H1 (cell line): ENCODE measurements around the gene MMD. TPM values are rescaled to one million over a fixed set of nuclear protein-coding genes. Genes with fewer than 3 reads are reported as not detected.

Source experiments
- CTCF ChIA-PET: fragments of 300-600 bp; sonication (Branson Sonifier 250); formaldehyde crosslinking; loops from one replicate; lab custom pipeline; 2021; ENCODE audit not compliant: partially characterized antibody; lab: Charles Lee
- POLR2A ChIA-PET: fragments of 300-600 bp; sonication (Branson Sonifier 250); formaldehyde crosslinking; loops from one replicate; lab custom pipeline; 2021; ENCODE audit warnings: inconsistent platforms; ENCODE audit not compliant: partially characterized antibody; lab: Charles Lee
- DNase-seq, 2 experiments: peaks; one replicate each; pipeline versions ENCODE4 v3.0.0 to v3.0.0-alpha.2; 2010 to 2022; ENCODE audit warnings: low spot score in 2 of 2, low read depth in 1 of 2, mixed read lengths in 1 of 2
- FAIRE-seq: peaks from 2 replicates; lab custom pipeline; 2011; peaks lifted over from hg19 to GRCh38; lab: Jason Lieb, UNC
- H2AFZ ChIP-seq: 2 replicates; pipeline ENCODE4 v1.8.1; 2012; ENCODE audit warnings: low read length, inconsistent platforms
- H2AK5ac ChIP-seq: 2 replicates; pipeline ENCODE4 v1.6.1; 2013; ENCODE audit warnings: low read depth, low read length
- H2BK120ac ChIP-seq: replicated peaks from 2 replicates; pipeline ENCODE3; 2013; ENCODE audit warnings: low read depth, low read length, inconsistent platforms
- H2BK12ac ChIP-seq: 2 replicates; pipeline ENCODE4 v1.6.1; 2013; ENCODE audit warnings: low read depth, low read length
- H2BK15ac ChIP-seq: 2 replicates; pipeline ENCODE4 v1.6.1; 2013; ENCODE audit warnings: low read length
- H2BK20ac ChIP-seq: 2 replicates; pipeline ENCODE4 v1.6.1; 2013; ENCODE audit warnings: low read length
- H2BK5ac ChIP-seq: 2 replicates; pipeline ENCODE4 v1.6.1; 2013; ENCODE audit warnings: low read depth, low read length
- H3K14ac ChIP-seq: 2 replicates; pipeline ENCODE4 v1.6.1; 2013; ENCODE audit warnings: inconsistent platforms; ENCODE audit not compliant: insufficient read length
- H3K18ac ChIP-seq: 2 replicates; pipeline ENCODE4 v1.6.1; 2013; ENCODE audit warnings: low read length; ENCODE audit errors: extremely low read depth
- H3K23ac ChIP-seq: 2 replicates; pipeline ENCODE4 v1.6.1; 2013; ENCODE audit warnings: inconsistent platforms; ENCODE audit not compliant: insufficient read length
- H3K23me2 ChIP-seq: 2 replicates; pipeline ENCODE4 v1.6.1; 2013; ENCODE audit warnings: low read depth, low read length
- H3K27ac ChIP-seq: 2 replicates; pipeline ENCODE4 v1.6.1; 2011; ENCODE audit warnings: low read depth, low read length, inconsistent platforms
- H3K27me3 ChIP-seq, 4 experiments: replicated peaks in 1 of 4; 1 replicate in 1 of 4; 2 replicates in 3 of 4; pipeline versions ENCODE4 v1.6.1 to v1.8.1; 2011 to 2013; ENCODE audit warnings: low read length in 3 of 4, mild to moderate bottlenecking in 3 of 4, inconsistent platforms in 2 of 4, mixed read lengths in 2 of 4, moderate library complexity in 1 of 4; ENCODE audit not compliant: control insufficient read depth in 3 of 4, insufficient read depth in 3 of 4; ENCODE audit errors: extremely low read depth in 1 of 4
- H3K36me3 ChIP-seq, 4 experiments: 2 replicates each; pipeline versions ENCODE4 v1.6.1 to v1.8.1; 2011 to 2013; ENCODE audit warnings: mild to moderate bottlenecking in 4 of 4, low read length in 3 of 4, moderate library complexity in 2 of 4, control low read depth in 1 of 4, inconsistent platforms in 1 of 4; ENCODE audit not compliant: insufficient read depth in 4 of 4, control insufficient read depth in 2 of 4
- H3K4ac ChIP-seq: replicated peaks from 2 replicates; pipeline ENCODE3; 2013; ENCODE audit warnings: low read length, low read depth, mixed read lengths, inconsistent platforms; ENCODE audit not compliant: insufficient read length
- H3K4me1 ChIP-seq, 4 experiments: replicated peaks in 1 of 4; 1 replicate in 1 of 4; 2 replicates in 3 of 4; pipeline versions ENCODE4 v1.6.1 to v1.8.1; 2011 to 2013; ENCODE audit warnings: low read length in 3 of 4, inconsistent platforms in 2 of 4, mixed read lengths in 1 of 4; ENCODE audit not compliant: insufficient read depth in 4 of 4, control insufficient read depth in 3 of 4
- H3K4me2 ChIP-seq, 2 experiments: 2 replicates each; pipeline versions ENCODE4 v1.6.1 to v1.8.1; 2011 to 2013; ENCODE audit warnings: low read depth in 2 of 2, low read length in 2 of 2, control low read depth in 1 of 2, inconsistent platforms in 1 of 2, mild to moderate bottlenecking in 1 of 2; ENCODE audit not compliant: insufficient read depth in 1 of 2
- H3K4me3 ChIP-seq, 4 experiments: fragments of 200-600, 300-600 bp in 1 of 4; sonication (generic), shearing (Covaris generic), sonication (Bioruptor Twin) in 1 of 4; 2 replicates each; pipeline versions ENCODE4 v1.5.1 to v1.8.1; 2011 to 2016; ENCODE audit warnings: low read length in 4 of 4, low read depth in 3 of 4, control low read depth in 2 of 4, inconsistent platforms in 2 of 4, mild to moderate bottlenecking in 2 of 4, mixed read lengths in 1 of 4, moderate library complexity in 1 of 4; ENCODE audit not compliant: insufficient read depth in 2 of 4; ENCODE audit errors: extremely low read depth in 1 of 4
- H3K56ac ChIP-seq: replicated peaks from 2 replicates; pipeline ENCODE3; 2013; ENCODE audit warnings: low read depth, mild to moderate bottlenecking, mixed read lengths, low read length, inconsistent platforms; ENCODE audit not compliant: insufficient read length
- H3K79me1 ChIP-seq: 2 replicates; pipeline ENCODE4 v1.6.1; 2013; ENCODE audit warnings: low read depth, low read length, control low read depth
- H3K79me2 ChIP-seq, 2 experiments: 2 replicates each; pipeline versions ENCODE4 v1.6.1 to v1.8.1; 2012 to 2013; ENCODE audit warnings: low read length in 2 of 2, mild to moderate bottlenecking in 2 of 2, inconsistent platforms in 1 of 2; ENCODE audit not compliant: insufficient read depth in 2 of 2, control insufficient read depth in 1 of 2
- H3K9ac ChIP-seq, 4 experiments: replicated peaks in 1 of 4; 1 replicate in 1 of 4; 2 replicates in 3 of 4; pipeline versions ENCODE4 v1.6.1 to v1.8.1; 2011 to 2013; ENCODE audit warnings: low read depth in 3 of 4, low read length in 3 of 4, control low read depth in 2 of 4, mild to moderate bottlenecking in 2 of 4, moderate library complexity in 2 of 4, inconsistent platforms in 1 of 4; ENCODE audit errors: extremely low read depth in 1 of 4
- H3K9me3 ChIP-seq, 2 experiments: 2 replicates each; pipeline versions ENCODE4 v1.6.1 to v1.8.1; 2012 to 2013; ENCODE audit warnings: mild to moderate bottlenecking in 2 of 2, moderate library complexity in 2 of 2, control low read depth in 1 of 2, inconsistent platforms in 1 of 2, low read depth in 1 of 2, low read length in 1 of 2, mixed read lengths in 1 of 2; ENCODE audit not compliant: insufficient read depth in 2 of 2
- H4K20me1 ChIP-seq, 2 experiments: replicated peaks in 1 of 2; 2 replicates each; pipeline versions ENCODE3 to v1.8.1; 2011 to 2013; ENCODE audit warnings: inconsistent platforms in 2 of 2, low read length in 2 of 2, mild to moderate bottlenecking in 1 of 2; ENCODE audit not compliant: insufficient read depth in 2 of 2, control insufficient read depth in 1 of 2
- H4K5ac ChIP-seq: 2 replicates; pipeline ENCODE4 v1.6.1; 2013; ENCODE audit warnings: low read length, low read depth, mixed read lengths, inconsistent platforms; ENCODE audit not compliant: insufficient read length
- H4K8ac ChIP-seq: 2 replicates; pipeline ENCODE4 v1.8.0; 2013; ENCODE audit warnings: mild to moderate bottlenecking, moderate library complexity, low read length, inconsistent platforms; ENCODE audit not compliant: insufficient read depth; ENCODE audit errors: extremely low read depth
- H4K91ac ChIP-seq: replicated peaks from 2 replicates; pipeline ENCODE3; 2013; ENCODE audit warnings: low read length, mixed read lengths, inconsistent platforms; ENCODE audit not compliant: insufficient read length
- ATF3 ChIP-seq: IDR thresholded peaks from 2 replicates; pipeline ENCODE4 v1.6.1; 2011; ENCODE audit warnings: low read depth, mild to moderate bottlenecking, low read length; ENCODE audit not compliant: insufficient read depth
- EP300 ChIP-seq, 2 experiments: IDR thresholded peaks; 1 replicate in 1 of 2; 2 replicates in 1 of 2; pipeline ENCODE4 v1.6.1; 2011 to 2012; ENCODE audit warnings: low read depth in 2 of 2, low read length in 2 of 2, mild to moderate bottlenecking in 2 of 2, borderline replicate concordance in 1 of 2, inconsistent platforms in 1 of 2, moderate library complexity in 1 of 2
- NRF1 ChIP-seq: IDR thresholded peaks from 2 replicates; pipeline ENCODE4 v1.6.1; 2011; ENCODE audit warnings: mild to moderate bottlenecking, low read depth, low read length, improper control_type of control experiment
- RAD21 ChIP-seq, 2 experiments: IDR thresholded peaks in 1 of 2; conservative IDR thresholded peaks in 1 of 2; 2 replicates each; pipeline ENCODE4 v1.6.1; 2011; ENCODE audit warnings: low read depth in 2 of 2, low read length in 2 of 2, improper control_type of control experiment in 1 of 2, inconsistent platforms in 1 of 2, mild to moderate bottlenecking in 1 of 2, moderate library complexity in 1 of 2
- SIRT6 ChIP-seq: IDR thresholded peaks from one replicate; pipeline ENCODE4 v1.7.1; 2012; ENCODE audit warnings: low read length, inconsistent platforms
- WGBS, 2 experiments: shearing (Covaris generic) in 1 of 2; methylation state at CpG; one replicate each; pipeline versions ENCODE4 v1.1.6 to v1.1.7; 2013 to 2015; ENCODE audit warnings: low lambda C conversion rate in 2 of 2, mixed read lengths in 2 of 2, inconsistent platforms in 1 of 2, low coverage in 1 of 2, missing lambda C conversion rate in 1 of 2; ENCODE audit not compliant: insufficient replicate concordance in 2 of 2, insufficient coverage in 1 of 2, insufficient read length in 1 of 2; ENCODE audit errors: extremely low coverage in 1 of 2, missing lambda C conversion rate in 1 of 2; 5-methylcytosine and 5-hydroxymethylcytosine counted together
- polyA plus RNA-seq, 7 experiments: library from polyadenylated mRNA; depleted of rRNA in 3 of 7; stranded (reverse) in 5 of 7; unstranded in 2 of 7; fragments of >200 nt in 5 of 7; fragments of 200-250 nt in 2 of 7; gene quantifications; 1 replicate in 5 of 7; 2 replicates in 1 of 7; 4 replicates in 1 of 7; pipeline versions ENCODE4 v1.2.1 to v1.2.3, GENCODE V29; 2011 to 2013; ENCODE audit warnings: missing spikeins in 2 of 7, mixed read lengths in 2 of 7
- total RNA-seq: library from RNA; stranded (reverse); fragmentation: NEBNext Ultra II Directional; extraction: Animal tissue kit (Norgen Biotek cat#: 25700); gene quantifications from 2 replicates; pipeline ENCODE4 v1.2.1, GENCODE V29; 2021

Gene MMD
- total and polyA plus RNA-seq, 2 of the 8 experiments (the other 6 are each of a cell fraction or from before 2014, with no cell fraction given): 28.2 to 37.8 TPM

- Histone ChIP-seq H3K14ac (no peak overlapping the region), H2BK20ac (no peak overlapping the region), H3K4me2 (peak overlapping the region; percentile 75 to 94), H4K8ac (no peak overlapping the region), H4K20me1 (peaks cover 0 to 7% of the 10 kb centered on the region in 2 experiments), H3K18ac (no peak overlapping the region), H3K9ac (peak overlapping the region in 3 of 4 experiments; percentile 56 to 80 (median 70); a peak in 3 of 7 replicates), H3K56ac (no peak overlapping the region), H3K4me1 (peaks cover 3 to 7% (median 5%) of the 10 kb centered on the region in 4 experiments; a peak in 5 of 7 replicates), H3K27me3 (no peaks in the 10 kb centered on the region; a peak in 1 of 7 replicates), H3K4ac (no peak overlapping the region), H2BK120ac (no peak overlapping the region), H3K79me1 (peaks cover 6% of the 10 kb centered on the region), H3K9me3 (no peaks in the 10 kb centered on the region), H3K4me3 (peak overlapping the region; percentile 91 to 96 (median 92)), H4K5ac (no peak overlapping the region), H2AK5ac (no peak overlapping the region), H2BK5ac (0 out of 2 replicates have a peak overlapping the region, but pooled peaks have one; percentile 18), H2AFZ (no peak overlapping the region), H2BK12ac (no peak overlapping the region), H2BK15ac (no peak overlapping the region), H3K23ac (no peak overlapping the region), H4K91ac (no peak overlapping the region), H3K27ac (no peak overlapping the region), H3K36me3 (no peaks in the 10 kb centered on the region; a peak in 2 of 8 replicates), H3K23me2 (peaks cover 8% of the 10 kb centered on the region), H3K79me2 (peaks cover 18 to 58% of the 10 kb centered on the region in 2 experiments)
- POLR2A ChIA-PET: interaction anchor here (1.1 to 1.5 kb wide), 3 partner anchors 10 to 20 kb away, joined by 3 to 7 read pairs (median 3); no protein-coding TSS in a partner anchor
- WGBS, 2 experiments: 75% methylated on average over 6 of the region's 6 CpGs; no CpG with 5 or more reads in 1 of the 2 experiments
- CTCF ChIA-PET: interaction anchor here (0.8 to 1.3 kb wide), 3 partner anchors 15 to 94 kb away, joined by 3 read pairs; no protein-coding TSS in a partner anchor
- TF ChIP-seq NRF1: no peak
- no peak for TF ChIP-seq SIRT6
- no peak for TF ChIP-seq EP300 (IDR thresholded peaks at IDR 0.05; ENCODE audit: borderline replicate concordance in 1 of 2, low read depth in 2 of 2, low read length in 2 of 2)
- TF ChIP-seq RAD21 (IDR thresholded peaks at IDR 0.05 in 1 of 2, conservative IDR thresholded peaks at IDR 0.05 in 1 of 2; ENCODE audit: low read depth in 2 of 2, low read length in 2 of 2): no peak
- no peak for TF ChIP-seq ATF3
- FAIRE-seq (no peak), DNase-seq (no peak)
Observed at GRCh38 chr17:55420067-55420775, 1.4 kb downstream of the MMD start.
